Measurements from ENCODE around the gene NPC1L1. TPM values are rescaled to one million over a fixed set of nuclear protein-coding genes. Genes with fewer than 3 reads are reported as not detected.

Gene NPC1L1
- 0.22 TPM for polyA plus RNA-seq (2013, experiment 1 of 2)
- polyA plus RNA-seq (2013, experiment 2 of 2), result 0.18 TPM

- H3K4ac ChIP-seq (ENCODE audit: low read depth, low read length), result no peak within 1 kb of the TSS
- H3K23ac ChIP-seq (ENCODE audit: low read length), result no peak within 1 kb of the TSS
- H3K4me1 ChIP-seq (ENCODE audit: control insufficient read depth, low read depth, low read length), result no peaks in the 10 kb centered on the region
- no peak within 1 kb of the TSS for H2BK15ac ChIP-seq (replicated peaks; ENCODE audit: low read depth)
- no peak within 1 kb of the TSS for H2BK120ac ChIP-seq (ENCODE audit: low read depth, low read length)
- H2AK5ac ChIP-seq (ENCODE audit: low read length), result no peak within 1 kb of the TSS
- no peak within 1 kb of the TSS for H3K4me2 ChIP-seq (ENCODE audit: low read length)
- H3K18ac ChIP-seq (ENCODE audit: low read length), result no peak within 1 kb of the TSS
- no CpG with 5 or more reads among the region's 20 CpGs for WGBS (ENCODE audit: extremely low coverage, insufficient coverage, low lambda C conversion rate)
- DNase-seq, result peak; percentile 21
- H2BK5ac ChIP-seq (ENCODE audit: low read length), result no peak within 1 kb of the TSS
- no peaks in the 10 kb centered on the region for H3K79me1 ChIP-seq (ENCODE audit: low read length)
- no peak within 1 kb of the TSS for H3K27ac ChIP-seq (ENCODE audit: low read depth, low read length)
- no peak within 1 kb of the TSS for H3K4me3 ChIP-seq (ENCODE audit: low read length)
- no peak within 1 kb of the TSS for H4K5ac ChIP-seq (ENCODE audit: low read length)
- H3K36me3 ChIP-seq (ENCODE audit: control insufficient read depth, insufficient read depth, low read length), result no peaks in the 10 kb centered on the region
- H4K8ac ChIP-seq (ENCODE audit: low read depth, low read length), result no peak within 1 kb of the TSS
- H3K79me2 ChIP-seq (ENCODE audit: control insufficient read depth, insufficient read depth, low read length), result no peaks in the 10 kb centered on the region
- H3K27me3 ChIP-seq (ENCODE audit: insufficient read depth, low read length, poor library complexity), result no peaks in the 10 kb centered on the region
- H3K9ac ChIP-seq (ENCODE audit: low read length), result no peak within 1 kb of the TSS
- peak within 1 kb of the TSS; percentile 25 for H3K56ac ChIP-seq (ENCODE audit: low read length)
These were observed at the start of gene NPC1L1 for GRCh38 chr7:44541028-44541869. NPC1L1 (minus strand) TSS chr7:44541330; CDS start chr7:44541259, 71 bp downstream.

GRCh38 chr7:44590910-44591309, 49.8 kb upstream of the NPC1L1 start:
- H3K36me3 ChIP-seq (ENCODE audit: control insufficient read depth, insufficient read depth, low read length), result no peaks in the 10 kb centered on the region
- DNase-seq, result no peak
- H2AK5ac ChIP-seq (ENCODE audit: low read length), result no peak overlapping the region
- H2BK15ac ChIP-seq (replicated peaks; ENCODE audit: low read depth), result no peak overlapping the region
- H3K27me3 ChIP-seq (ENCODE audit: insufficient read depth, low read length, poor library complexity), result no peaks in the 10 kb centered on the region
- H4K5ac ChIP-seq (ENCODE audit: low read length), result no peak overlapping the region
- H3K23ac ChIP-seq (ENCODE audit: low read length), result no peak overlapping the region
- no peak overlapping the region for H4K8ac ChIP-seq (ENCODE audit: low read depth, low read length)
- H2BK5ac ChIP-seq (ENCODE audit: low read length), result no peak overlapping the region
- no peak overlapping the region for H3K9ac ChIP-seq (ENCODE audit: low read length)
- H2BK120ac ChIP-seq (ENCODE audit: low read depth, low read length), result no peak overlapping the region
- no peaks in the 10 kb centered on the region for H3K79me1 ChIP-seq (ENCODE audit: low read length)
- no peak overlapping the region for H3K27ac ChIP-seq (ENCODE audit: low read depth, low read length)
- WGBS (ENCODE audit: extremely low coverage, insufficient coverage, low lambda C conversion rate), result no CpG with 5 or more reads among the region's 1 CpG
- no peaks in the 10 kb centered on the region for H3K79me2 ChIP-seq (ENCODE audit: control insufficient read depth, insufficient read depth, low read length)
- no peak overlapping the region for H3K18ac ChIP-seq (ENCODE audit: low read length)
- H3K4me1 ChIP-seq (ENCODE audit: control insufficient read depth, low read depth, low read length), result no peaks in the 10 kb centered on the region
- no peak overlapping the region for H3K4ac ChIP-seq (ENCODE audit: low read depth, low read length)
- H3K4me3 ChIP-seq (ENCODE audit: low read length), result no peak overlapping the region
- H3K4me2 ChIP-seq (ENCODE audit: low read length), result no peak overlapping the region
- H3K56ac ChIP-seq (ENCODE audit: low read length), result no peak overlapping the region

GRCh38 chr7:44587843-44588711, 46.9 kb upstream of the NPC1L1 start:
- no peak overlapping the region for H4K5ac ChIP-seq (ENCODE audit: low read length)
- no CpG with 5 or more reads among the region's 6 CpGs for WGBS (ENCODE audit: extremely low coverage, insufficient coverage, low lambda C conversion rate)
- H4K8ac ChIP-seq (ENCODE audit: low read depth, low read length), result no peak overlapping the region
- H3K79me1 ChIP-seq (ENCODE audit: low read length), result no peaks in the 10 kb centered on the region
- H3K4me2 ChIP-seq (ENCODE audit: low read length), result no peak overlapping the region
- H3K23ac ChIP-seq (ENCODE audit: low read length), result no peak overlapping the region
- H3K79me2 ChIP-seq (ENCODE audit: control insufficient read depth, insufficient read depth, low read length), result no peaks in the 10 kb centered on the region
- no peak overlapping the region for H2AK5ac ChIP-seq (ENCODE audit: low read length)
- no peaks in the 10 kb centered on the region for H3K27me3 ChIP-seq (ENCODE audit: insufficient read depth, low read length, poor library complexity)
- no peak overlapping the region for H3K9ac ChIP-seq (ENCODE audit: low read length)
- no peak overlapping the region for H2BK120ac ChIP-seq (ENCODE audit: low read depth, low read length)
- H3K27ac ChIP-seq (ENCODE audit: low read depth, low read length), result no peak overlapping the region
- H3K4ac ChIP-seq (ENCODE audit: low read depth, low read length), result no peak overlapping the region
- no peaks in the 10 kb centered on the region for H3K36me3 ChIP-seq (ENCODE audit: control insufficient read depth, insufficient read depth, low read length)
- H3K18ac ChIP-seq (ENCODE audit: low read length), result no peak overlapping the region
- H3K4me3 ChIP-seq (ENCODE audit: low read length), result no peak overlapping the region
- H2BK15ac ChIP-seq (replicated peaks; ENCODE audit: low read depth), result no peak overlapping the region
- no peak for DNase-seq
- no peak overlapping the region for H2BK5ac ChIP-seq (ENCODE audit: low read length)
- H3K56ac ChIP-seq (ENCODE audit: low read length), result no peak overlapping the region
- no peaks in the 10 kb centered on the region for H3K4me1 ChIP-seq (ENCODE audit: control insufficient read depth, low read depth, low read length)

- DNase-seq, result no peak
These were observed 42.2 kb upstream of the NPC1L1 start for GRCh38 chr7:44583146-44583865.

GRCh38 chr7:44581879-44582603, 40.9 kb upstream of the NPC1L1 start, which contains the start of gene TMED4:
TMED4 (minus strand) TSS chr7:44582231; CDS start chr7:44582206, 25 bp downstream.
- Histone ChIP-seq H3K36me3 (ENCODE audit: control insufficient read depth, insufficient read depth, low read length) (no peaks in the 10 kb centered on the region), H2BK15ac (replicated peaks; ENCODE audit: low read depth) (no peak within 1 kb of the TSS), H3K4me2 (ENCODE audit: low read length) (peak within 1 kb of the TSS; percentile 97), H2BK5ac (ENCODE audit: low read length) (no peak within 1 kb of the TSS), H3K23ac (ENCODE audit: low read length) (peak within 1 kb of the TSS; percentile 74), H2AK5ac (ENCODE audit: low read length) (peak within 1 kb of the TSS; percentile 84), H3K4ac (ENCODE audit: low read depth, low read length) (peak within 1 kb of the TSS; percentile 58), H4K5ac (ENCODE audit: low read length) (no peak within 1 kb of the TSS), H3K27ac (ENCODE audit: low read depth, low read length) (peak within 1 kb of the TSS; percentile 67), H3K27me3 (ENCODE audit: insufficient read depth, low read length, poor library complexity) (no peaks in the 10 kb centered on the region), H3K18ac (ENCODE audit: low read length) (peak within 1 kb of the TSS; percentile 3), H3K56ac (ENCODE audit: low read length) (peak within 1 kb of the TSS; percentile 97), H3K9ac (ENCODE audit: low read length) (peak within 1 kb of the TSS; percentile 97), H3K79me1 (ENCODE audit: low read length) (peaks cover 8% of the 10 kb centered on the region), H3K79me2 (ENCODE audit: control insufficient read depth, insufficient read depth, low read length) (peaks cover 7% of the 10 kb centered on the region), H4K8ac (ENCODE audit: low read depth, low read length) (no peak within 1 kb of the TSS), H3K4me3 (ENCODE audit: low read length) (peak within 1 kb of the TSS; percentile 93), H3K4me1 (ENCODE audit: control insufficient read depth, low read depth, low read length) (no peaks in the 10 kb centered on the region), H2BK120ac (ENCODE audit: low read depth, low read length) (no peak within 1 kb of the TSS)
- peak; percentile 99 for DNase-seq
- WGBS (ENCODE audit: extremely low coverage, insufficient coverage, low lambda C conversion rate), result no CpG with 5 or more reads among the region's 71 CpGs

More at GRCh38 chr7:44583146-44583865, 42.2 kb upstream of the NPC1L1 start:
- Histone ChIP-seq H2AK5ac (ENCODE audit: low read length) (no peak overlapping the region), H3K4ac (ENCODE audit: low read depth, low read length) (no peak overlapping the region), H2BK15ac (replicated peaks; ENCODE audit: low read depth) (no peak overlapping the region), H2BK120ac (ENCODE audit: low read depth, low read length) (no peak overlapping the region), H4K8ac (ENCODE audit: low read depth, low read length) (no peak overlapping the region), H3K4me2 (ENCODE audit: low read length) (no peak overlapping the region), H3K9ac (ENCODE audit: low read length) (peak overlapping the region; percentile 97), H3K4me3 (ENCODE audit: low read length) (no peak overlapping the region), H3K4me1 (ENCODE audit: control insufficient read depth, low read depth, low read length) (no peaks in the 10 kb centered on the region), H4K5ac (ENCODE audit: low read length) (no peak overlapping the region), H3K23ac (ENCODE audit: low read length) (no peak overlapping the region), H3K36me3 (ENCODE audit: control insufficient read depth, insufficient read depth, low read length) (no peaks in the 10 kb centered on the region), H3K79me1 (ENCODE audit: low read length) (peaks cover 8% of the 10 kb centered on the region), H3K27me3 (ENCODE audit: insufficient read depth, low read length, poor library complexity) (no peaks in the 10 kb centered on the region), H3K27ac (ENCODE audit: low read depth, low read length) (no peak overlapping the region), H2BK5ac (ENCODE audit: low read length) (no peak overlapping the region), H3K18ac (ENCODE audit: low read length) (no peak overlapping the region), H3K79me2 (ENCODE audit: control insufficient read depth, insufficient read depth, low read length) (peaks cover 7% of the 10 kb centered on the region), H3K56ac (ENCODE audit: low read length) (peak overlapping the region; percentile 96)
- no CpG with 5 or more reads among the region's 13 CpGs for WGBS (ENCODE audit: extremely low coverage, insufficient coverage, low lambda C conversion rate)

Data from mesendoderm (in vitro differentiated cells).